Choroid plexus epithelial cell (primary cell): Measurements from ENCODE around the gene BLOC1S6.

Experiments
- DNase-seq: peaks from one replicate; pipeline ENCODE4 v3.0.0-alpha.2; 2010; ENCODE audit warnings: low read depth
- H3K4me3 ChIP-seq: 2 replicates; pipeline ENCODE4 v1.5.1; 2011; ENCODE audit warnings: low read depth, mild to moderate bottlenecking, control low read depth, low read length, moderate library complexity
- TF ChIP-seq, protein P1 (sequence below): conservative IDR thresholded peaks from 2 replicates; pipeline ENCODE4 v1.5.1; 2011; ENCODE audit warnings: low read depth, mild to moderate bottlenecking, control low read depth, inconsistent platforms, low read length, moderate library complexity

BLOC1S6 gene

DNA sequence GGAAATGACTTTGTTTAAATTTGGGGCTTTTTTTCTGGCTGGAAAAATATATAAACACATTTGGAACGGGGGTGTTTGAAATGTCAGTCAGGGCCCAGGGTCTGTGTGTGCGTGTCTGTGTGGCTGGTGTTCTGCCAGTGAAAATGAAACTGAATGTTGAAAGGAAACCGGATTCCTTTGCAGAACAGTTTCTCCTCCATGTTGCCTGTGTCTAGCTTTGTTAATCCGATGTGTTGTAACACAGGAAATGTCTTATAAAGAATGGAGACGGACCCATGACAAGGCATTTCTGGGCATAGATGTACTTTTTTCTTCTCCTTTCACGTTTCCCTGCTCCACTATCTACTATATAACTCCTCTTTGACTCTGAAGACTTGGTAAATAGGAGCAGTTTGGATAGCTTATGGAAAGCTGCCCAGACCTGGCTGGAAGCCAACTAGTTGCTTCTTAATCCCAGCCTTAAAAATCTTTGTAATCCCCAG is 50.4 kb downstream of the BLOC1S6 start:
- peak overlapping the region; percentile 4 for H3K4me3 ChIP-seq
- DNase-seq = peak; percentile 96
- TF ChIP-seq, protein P1, sequence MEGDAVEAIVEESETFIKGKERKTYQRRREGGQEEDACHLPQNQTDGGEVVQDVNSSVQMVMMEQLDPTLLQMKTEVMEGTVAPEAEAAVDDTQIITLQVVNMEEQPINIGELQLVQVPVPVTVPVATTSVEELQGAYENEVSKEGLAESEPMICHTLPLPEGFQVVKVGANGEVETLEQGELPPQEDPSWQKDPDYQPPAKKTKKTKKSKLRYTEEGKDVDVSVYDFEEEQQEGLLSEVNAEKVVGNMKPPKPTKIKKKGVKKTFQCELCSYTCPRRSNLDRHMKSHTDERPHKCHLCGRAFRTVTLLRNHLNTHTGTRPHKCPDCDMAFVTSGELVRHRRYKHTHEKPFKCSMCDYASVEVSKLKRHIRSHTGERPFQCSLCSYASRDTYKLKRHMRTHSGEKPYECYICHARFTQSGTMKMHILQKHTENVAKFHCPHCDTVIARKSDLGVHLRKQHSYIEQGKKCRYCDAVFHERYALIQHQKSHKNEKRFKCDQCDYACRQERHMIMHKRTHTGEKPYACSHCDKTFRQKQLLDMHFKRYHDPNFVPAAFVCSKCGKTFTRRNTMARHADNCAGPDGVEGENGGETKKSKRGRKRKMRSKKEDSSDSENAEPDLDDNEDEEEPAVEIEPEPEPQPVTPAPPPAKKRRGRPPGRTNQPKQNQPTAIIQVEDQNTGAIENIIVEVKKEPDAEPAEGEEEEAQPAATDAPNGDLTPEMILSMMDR = no peak

DNA sequence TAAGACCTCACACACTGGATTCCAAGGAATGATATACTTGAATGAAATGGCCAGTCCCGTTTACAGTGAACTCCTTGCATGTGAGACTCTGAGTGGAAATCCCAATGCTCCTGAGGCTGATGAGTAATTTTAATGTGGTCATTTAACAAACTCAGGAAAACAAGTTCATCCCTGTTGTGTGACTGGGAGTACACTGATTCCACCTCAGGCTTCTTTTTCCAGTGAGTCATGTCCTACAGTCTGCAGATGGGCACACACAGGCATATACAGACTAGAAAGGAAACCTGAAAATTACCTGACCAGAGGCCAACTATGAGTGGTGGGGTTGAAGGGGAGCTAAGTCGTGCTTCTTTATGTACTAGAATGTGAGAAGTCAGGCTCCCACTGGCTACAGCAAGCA is 53.4 kb downstream of the BLOC1S6 start:
- TF ChIP-seq, protein P1 = no peak
- peak; percentile 87 for DNase-seq
- no peak overlapping the region for H3K4me3 ChIP-seq

DNA sequence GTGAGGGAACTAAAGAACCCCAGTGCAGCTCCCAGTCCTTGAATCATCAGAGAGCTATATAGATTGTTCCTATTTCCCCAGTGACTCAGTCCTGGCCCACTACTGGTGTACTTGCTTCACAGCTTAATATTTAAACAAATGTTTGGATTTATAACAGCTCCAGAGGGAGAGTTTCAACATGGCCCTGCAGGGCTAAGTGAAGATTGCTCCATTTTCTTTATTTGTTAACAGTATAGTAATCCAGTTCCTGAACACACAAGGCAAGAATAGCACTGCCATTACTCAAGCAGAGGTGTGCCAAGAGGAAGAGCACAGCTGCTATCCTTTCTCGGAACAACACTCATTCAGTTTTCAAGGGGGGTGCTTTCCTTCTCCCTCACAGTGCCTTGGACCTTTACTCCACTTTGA is 54.2 kb downstream of the BLOC1S6 start:
- DNase-seq = peak; percentile 94
- H3K4me3 ChIP-seq = no peak overlapping the region
- TF ChIP-seq, protein P1 = peak; percentile 12

DNA sequence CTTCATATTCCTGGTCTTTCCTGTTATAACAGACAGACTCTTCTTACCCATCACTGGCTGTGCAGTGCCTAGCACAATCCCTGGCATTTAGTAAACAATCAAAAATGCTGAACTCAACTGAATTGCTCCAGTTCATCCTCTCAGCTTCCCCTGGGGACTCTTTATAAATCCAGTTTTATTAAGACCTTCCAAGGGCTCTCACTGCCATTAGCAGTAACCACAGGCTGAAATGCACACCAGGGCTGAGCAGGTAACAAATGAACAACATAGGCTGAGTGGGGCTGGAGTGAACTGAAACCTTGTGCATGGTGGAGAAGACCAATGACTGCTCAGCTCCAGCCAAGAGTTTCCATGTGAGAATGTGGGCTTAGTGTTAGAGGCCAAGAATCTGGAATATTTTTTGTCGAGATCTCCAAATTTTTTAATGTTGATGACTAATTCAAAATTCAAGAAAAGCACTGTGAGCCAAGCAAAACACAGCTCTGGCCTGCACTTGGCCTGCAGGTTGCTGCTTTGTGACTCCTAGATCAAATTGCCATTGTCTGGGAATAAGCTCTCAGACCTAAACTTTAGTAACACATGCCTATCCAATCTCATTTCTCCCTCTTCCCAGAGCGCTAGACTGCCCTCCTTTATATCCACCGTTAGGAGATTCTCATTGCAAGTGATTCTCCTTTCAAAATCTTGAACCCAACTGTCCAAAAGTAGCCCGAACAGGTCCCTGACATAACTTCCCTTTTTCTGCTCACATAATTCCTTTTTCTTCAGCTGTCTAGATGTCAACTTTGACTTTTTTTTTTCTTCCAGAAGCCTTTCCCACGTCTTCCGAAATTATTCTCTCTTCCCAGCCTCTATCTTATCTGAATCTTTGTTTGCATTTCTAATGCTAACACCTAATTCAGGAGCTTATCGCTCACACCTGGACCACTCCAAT is 55.1 kb downstream of the BLOC1S6 start:
- peak; percentile 94 for DNase-seq
- TF ChIP-seq, protein P1 = no peak
- H3K4me3 ChIP-seq = no peak overlapping the region

DNA sequence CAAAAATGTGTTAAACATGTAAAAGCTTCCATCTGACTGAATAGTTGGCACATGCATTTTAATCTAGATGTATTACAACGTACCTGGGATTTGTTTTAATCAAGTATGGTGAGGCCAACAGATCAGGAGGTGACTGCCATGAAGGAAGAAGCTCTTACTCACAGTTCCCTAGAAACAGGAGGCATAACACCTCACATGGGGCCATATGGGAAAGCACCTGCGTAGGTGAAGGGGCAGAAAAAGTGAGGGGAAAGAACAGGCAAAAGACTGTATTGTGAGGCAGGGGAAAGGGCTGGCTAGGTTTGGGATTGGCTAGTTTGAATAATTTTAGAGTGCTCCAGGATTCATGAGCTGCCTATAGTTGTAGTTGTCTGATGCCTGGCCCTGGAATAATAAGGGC is 57.3 kb downstream of the BLOC1S6 start:
- DNase-seq = no peak
- TF ChIP-seq, protein P1 = no peak
- no peak overlapping the region for H3K4me3 ChIP-seq

DNA sequence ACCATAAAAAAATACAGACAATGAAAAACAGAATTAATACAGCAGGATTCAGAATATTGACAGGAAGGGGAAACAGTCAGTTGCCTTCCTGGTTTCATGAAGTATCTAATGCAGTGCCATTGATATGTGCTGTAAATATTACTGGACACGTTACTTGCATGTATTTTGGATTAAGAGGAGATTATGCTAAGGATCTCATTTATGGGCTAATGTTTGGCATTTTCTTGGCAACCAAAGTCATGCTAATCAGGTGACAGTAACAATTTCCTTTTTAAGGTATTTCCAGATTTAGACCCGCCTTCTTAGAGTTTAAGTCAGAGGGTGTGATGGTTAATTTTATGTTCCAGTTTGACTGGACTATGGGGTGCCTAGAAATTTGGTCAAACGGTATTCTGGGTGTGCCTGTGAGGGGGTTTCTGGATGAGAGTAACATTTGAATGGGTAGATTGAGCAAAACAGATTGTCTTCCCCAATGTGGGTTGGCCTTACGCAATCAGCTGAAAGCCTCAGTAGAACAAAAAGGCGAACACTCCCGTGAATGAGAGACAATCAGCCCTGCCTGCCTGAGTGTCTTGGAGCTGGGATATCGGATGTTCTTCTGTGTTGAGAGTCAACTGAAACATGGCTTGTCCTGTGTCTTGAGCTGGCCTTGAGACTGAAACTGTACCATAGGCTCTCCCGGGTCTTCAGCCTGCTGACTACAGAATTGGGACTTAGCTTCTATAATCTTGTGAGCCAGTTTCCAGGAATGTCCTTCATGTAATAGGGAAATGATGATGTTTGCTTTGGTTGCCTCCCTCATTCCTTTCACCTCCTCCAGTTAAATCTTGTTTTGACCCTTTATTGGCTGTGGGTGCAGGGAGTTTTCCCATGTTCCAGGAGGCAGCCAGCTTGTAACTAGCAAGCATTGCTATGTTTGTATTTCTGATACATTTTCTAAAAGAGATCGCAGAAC is 58.1 kb downstream of the BLOC1S6 start:
- no peak overlapping the region for H3K4me3 ChIP-seq
- peak; percentile 61 for DNase-seq
- TF ChIP-seq, protein P1 = no peak
